DMS53 treated with DMSO at 0.1 percent for 48 hours (cell line): ENCODE results near the gene NHERF1.

Source experiments
- DNase-seq: peaks from one replicate; lab custom pipeline; 2025; ENCODE audit not compliant: unreplicated experiment; lab: John Stamatoyannopoulos, UW

NHERF1 gene

GRCh38 chr17:74748529-74749278 is at the start of gene NHERF1:
Gene NHERF1 (plus strand): TSS chr17:74748628. CDS start chr17:74748847, 219 bp downstream.
- peak; percentile 93 for DNase-seq

DNA sequence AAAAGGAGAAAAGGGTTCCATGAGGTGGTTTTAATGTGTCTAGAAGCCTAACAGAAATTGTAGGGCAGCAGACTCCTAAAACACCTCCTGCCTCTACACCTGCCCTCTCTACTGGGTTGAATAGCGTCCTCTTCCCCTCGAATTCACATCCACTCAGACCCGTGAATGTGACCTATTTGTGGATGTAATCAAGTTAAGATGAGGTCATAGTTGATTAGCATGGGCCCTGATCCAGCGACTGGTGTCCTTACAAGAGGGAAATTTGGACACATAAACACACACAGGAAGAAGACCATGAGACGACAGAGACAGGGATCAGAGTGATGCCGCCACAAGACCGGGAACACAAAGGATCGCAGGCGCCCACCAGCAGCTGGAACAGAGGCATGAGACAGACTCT is 49.2 kb upstream of the NHERF1 start:
- DNase-seq: no peak

DNA sequence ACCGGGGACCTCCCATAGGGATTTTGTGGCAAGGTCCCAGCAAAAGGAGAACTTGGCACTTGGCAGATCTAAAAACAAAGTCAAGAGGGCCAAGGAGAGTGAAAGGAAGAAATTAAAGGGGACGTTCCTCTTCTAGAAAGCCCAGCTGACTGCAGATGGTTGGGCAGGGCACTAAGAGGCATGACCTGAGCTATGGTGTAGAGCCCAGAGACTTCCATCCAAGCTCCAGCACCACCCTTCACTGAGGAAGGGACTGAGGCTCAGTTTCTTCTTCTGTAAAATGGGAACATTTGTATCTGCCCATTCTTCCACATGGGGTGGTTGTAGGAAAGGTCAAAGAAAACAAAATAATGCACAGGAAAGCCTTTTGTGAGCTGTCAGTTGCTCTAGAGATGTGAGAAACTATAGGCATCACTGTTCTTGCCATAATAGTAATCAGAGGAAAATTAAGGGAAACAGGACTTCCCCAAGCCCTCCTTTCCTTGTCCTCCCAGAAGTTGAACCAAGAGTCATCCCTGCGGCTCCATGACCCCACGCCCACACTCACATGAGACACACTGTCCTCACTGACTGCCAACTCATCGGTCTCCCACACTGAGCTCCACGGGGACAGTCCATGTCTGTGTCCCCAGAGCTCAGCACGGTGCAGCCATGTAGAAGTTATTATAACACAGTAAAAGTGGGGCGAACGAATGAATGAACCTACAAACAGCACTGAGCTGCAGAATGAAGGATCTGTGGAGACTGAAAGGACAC is 46.1 kb upstream of the NHERF1 start:
- DNase-seq: no peak

DNA sequence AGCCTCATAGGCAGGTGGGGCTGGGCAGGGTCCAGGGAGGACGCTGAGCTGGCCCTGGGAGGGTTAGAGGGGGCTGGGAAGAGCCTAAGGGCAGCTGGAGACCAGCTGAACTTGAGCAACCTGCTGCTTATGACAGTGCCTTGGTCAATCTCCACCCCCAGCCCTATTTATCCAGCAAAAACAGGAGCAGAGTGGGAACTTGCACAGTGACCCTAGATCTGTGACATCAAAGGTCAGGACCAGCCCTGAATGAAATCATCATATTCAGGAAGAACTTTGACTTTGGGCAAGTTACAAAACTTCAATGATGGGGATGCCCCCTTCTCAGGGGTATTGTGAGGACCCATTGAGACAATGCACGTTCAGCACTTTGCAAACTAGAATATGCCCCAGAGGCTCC is 45.1 kb upstream of the NHERF1 start:
- no peak for DNase-seq

- DNase-seq: no peak
These were observed 43.9 kb upstream of the NHERF1 start for GRCh38 chr17:74704544-74704943.

GRCh38 chr17:74711058-74711824 is 37.2 kb upstream of the NHERF1 start:
- DNase-seq: no peak

GRCh38 chr17:74712301-74712700 is 36.1 kb upstream of the NHERF1 start:
- no peak for DNase-seq

- DNase-seq: no peak
These were observed 35.7 kb upstream of the NHERF1 start, which contains the start of gene CD300LF for GRCh38 chr17:74712756-74713155. Gene CD300LF (minus strand): TSS chr17:74712923. CDS start chr17:74712866, 57 bp downstream.

DNA sequence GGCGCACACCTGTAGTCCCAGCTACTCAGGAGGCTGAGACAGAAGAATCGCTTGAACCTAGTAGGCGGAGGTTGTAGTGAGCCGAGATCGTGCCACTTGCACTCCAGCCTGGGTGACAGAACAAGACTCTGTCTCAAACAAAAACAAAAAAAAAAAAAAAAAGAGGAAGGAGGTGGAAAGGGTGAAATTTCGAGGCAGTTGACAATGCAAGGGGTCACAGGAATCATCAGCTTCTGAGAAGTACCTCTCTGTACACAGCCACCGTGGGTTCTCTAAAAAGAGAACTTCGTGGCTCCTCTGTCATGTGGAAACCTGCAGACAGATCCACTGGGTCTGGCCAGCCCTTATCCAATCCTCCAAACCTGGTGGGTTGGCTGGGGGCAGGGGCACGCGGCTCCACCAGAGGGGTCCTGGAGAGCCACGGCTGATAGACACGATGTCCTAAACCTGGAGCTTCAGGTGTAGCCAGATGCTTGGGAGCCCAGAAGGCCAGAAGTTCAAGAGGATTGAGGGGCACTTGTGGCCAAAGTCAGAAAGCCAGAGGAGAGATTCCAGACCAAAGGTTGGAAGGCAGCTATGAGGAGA is 35.2 kb upstream of the NHERF1 start:
- DNase-seq: no peak

DNA sequence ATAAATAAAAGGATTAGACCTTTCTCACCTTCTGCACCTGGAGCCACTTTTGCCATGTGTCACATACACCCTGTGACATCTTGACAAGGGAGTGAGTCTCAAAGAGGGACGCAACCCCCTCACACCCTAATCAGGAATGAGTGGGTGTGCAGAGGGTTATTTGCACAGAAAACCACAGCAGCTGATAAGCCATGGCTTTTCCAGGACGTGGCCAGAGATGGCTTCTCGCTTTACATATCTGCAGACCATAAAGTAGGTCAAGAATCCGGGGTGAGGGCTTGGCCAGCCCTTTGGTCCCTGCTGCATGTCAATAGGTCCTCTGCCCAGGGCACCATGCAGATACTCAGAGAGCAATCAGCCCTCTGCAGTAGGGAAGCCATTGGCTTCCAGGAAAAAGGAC is 33.3 kb upstream of the NHERF1 start:
- no peak for DNase-seq

DNA sequence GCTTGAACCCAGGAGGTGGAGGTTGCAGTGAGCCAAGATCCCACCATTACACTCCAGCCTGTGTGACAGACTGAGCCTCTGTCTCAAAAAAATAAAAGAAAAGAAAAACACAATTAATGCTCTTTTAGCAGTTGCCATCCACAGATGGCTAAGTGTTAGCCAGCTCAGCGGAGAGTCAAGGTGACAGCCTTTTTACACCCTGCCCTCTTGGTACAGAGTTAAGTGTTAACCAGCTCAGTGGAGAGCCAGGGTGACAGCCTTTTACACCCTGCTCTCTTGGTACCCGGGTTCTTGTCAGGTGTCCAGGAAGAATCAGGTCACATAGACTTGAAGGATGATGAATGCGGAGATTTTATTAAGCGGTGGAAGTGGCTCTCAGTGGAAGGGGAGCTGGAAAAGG is 27.9 kb upstream of the NHERF1 start:
- no peak for DNase-seq

DNA sequence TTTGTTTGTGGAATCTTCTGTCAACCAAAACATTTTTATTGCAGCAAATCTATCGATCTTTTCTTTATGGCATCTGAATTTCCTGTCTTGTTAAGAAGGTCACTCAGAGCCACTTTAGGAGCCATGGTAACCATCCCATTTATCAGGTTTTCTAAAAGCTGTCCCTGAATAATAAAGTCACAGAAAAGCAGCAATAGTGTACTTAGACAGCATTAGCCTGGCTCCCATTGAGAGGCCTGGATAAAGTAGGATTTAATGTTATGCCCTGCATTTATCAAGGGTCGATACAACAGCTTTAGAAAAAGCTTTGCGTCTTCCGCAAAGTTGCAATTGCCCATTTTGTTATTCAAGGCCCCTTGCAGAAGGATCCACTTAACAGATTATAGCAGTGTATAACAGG is 25.6 kb upstream of the NHERF1 start:
- no peak for DNase-seq

- DNase-seq: no peak
These were observed 24.5 kb upstream of the NHERF1 start for GRCh38 chr17:74723891-74724290.

DNA sequence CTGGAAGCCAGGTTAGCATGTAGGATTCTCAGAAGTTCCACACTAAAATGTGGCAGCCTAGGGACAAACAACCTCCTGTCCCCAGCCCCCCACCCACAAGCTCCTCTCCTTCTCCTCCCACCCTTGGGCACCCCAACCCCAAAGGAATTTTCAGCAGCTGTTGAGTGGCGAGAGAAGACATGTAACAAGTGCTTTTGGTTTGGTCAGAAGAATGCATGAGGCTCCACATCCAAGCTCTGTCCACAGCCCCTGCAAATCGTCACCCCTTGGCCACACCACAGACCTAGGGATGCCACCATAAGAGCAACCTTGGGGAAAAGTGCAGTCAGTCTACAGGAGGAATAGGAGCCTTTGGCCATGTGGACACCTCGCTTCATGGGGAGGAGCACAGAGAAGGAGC is 23.3 kb upstream of the NHERF1 start:
- DNase-seq: no peak

DNA sequence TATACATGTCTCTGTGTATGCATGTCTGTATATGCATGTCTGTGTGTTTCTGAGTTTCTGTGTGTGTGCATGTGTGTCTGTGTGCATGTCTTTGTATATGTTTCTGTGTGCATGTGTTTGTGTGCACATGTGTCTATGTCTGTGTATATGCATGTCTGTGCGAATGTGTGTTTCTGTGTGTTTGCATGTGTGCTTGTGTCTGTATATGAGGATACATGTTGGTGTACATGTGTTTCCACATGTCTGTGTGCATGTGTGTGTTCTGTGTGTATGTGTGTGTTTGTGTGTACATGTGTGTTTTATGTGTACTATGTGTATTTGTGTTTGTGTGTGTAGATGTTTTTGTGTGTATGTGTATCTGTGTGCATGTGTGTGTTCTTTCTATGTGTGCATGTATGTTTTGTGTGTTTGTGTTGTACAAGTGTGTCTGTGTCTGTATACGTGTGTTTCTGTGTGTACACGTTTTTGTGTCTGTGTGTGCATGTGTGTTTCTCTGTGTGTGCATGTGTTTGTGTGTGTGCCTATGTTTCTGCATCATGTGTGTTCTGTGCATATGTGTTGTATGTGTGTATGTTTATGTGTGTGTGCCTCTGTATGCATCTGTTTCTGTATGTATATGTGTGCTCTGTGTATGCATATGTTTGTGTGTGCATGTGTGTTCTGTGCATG is 20.3 kb upstream of the NHERF1 start:
- no peak for DNase-seq

GRCh38 chr17:74728702-74729075 is 19.7 kb upstream of the NHERF1 start:
- no peak for DNase-seq

GRCh38 chr17:74729368-74729767 is 19.1 kb upstream of the NHERF1 start:
- DNase-seq: no peak

GRCh38 chr17:74729866-74730265 is 18.6 kb upstream of the NHERF1 start:
- no peak for DNase-seq

DNA sequence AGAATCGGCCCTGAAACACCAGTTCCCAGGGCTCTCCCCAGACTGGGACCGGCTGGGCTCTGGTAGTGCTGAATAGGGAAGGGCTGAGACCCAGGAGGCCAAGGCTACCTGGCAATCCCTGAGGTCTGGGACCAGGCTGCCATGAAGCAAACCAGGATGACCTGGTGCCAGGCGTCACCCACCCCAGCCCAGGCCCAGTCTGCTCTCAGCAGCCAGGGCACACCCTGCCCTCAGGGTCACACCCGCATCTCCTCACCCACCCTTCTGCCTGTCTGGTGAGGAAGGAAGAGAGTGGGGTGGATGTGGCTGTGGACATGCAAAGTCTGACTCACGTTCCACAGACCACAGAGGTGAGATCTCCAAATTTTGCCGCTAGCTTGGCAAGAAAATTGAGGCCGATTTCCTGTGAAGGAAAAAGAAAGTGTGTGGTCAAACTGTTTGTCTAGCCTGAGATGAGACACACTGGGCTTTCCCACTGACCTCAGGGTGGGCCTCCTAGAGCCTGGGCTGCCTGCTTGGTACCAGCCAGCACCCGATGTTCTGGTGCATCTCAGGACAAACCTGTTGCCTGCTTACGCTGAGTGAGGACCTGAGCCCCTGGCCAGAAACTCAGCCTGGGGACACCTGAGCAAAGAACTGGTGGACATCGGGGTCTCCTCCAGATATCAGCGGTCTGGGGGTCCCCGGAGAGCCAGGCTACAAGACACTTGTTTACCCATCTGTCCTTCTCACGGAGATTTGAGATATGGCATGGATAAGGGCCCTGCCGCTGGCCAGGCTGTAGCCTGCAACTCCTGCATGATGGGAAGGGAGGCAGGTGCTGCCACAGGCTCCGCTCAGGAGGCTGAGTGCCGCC is 17.7 kb upstream of the NHERF1 start:
- no peak for DNase-seq

DNA sequence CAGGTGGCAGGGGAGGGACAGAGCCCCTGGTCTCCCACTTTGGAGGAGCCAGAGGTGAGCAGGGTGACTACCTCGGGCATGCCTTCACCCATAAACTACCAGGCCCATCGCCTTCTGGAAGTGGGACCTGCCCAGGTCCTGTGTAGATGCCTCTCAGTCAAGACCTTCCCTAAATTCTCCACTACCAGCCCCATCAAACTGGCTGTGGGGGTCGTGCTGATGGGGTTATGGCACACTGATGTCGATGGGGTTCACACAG is 17.2 kb upstream of the NHERF1 start:
- no peak for DNase-seq
